HepG2 (cell line): ENCODE measurements around the gene CDK5RAP2. TPM values are rescaled to one million over a fixed set of nuclear protein-coding genes. Genes with fewer than 3 reads are reported as not detected.

Source experiments
- BCL6 ChIP-seq: IDR thresholded peaks from 2 replicates; pipeline ENCODE4 v1.6.1; 2016; ENCODE audit warnings: missing genetic modification reagents, missing compliant biosample characterization
- CAMTA2 ChIP-seq: sonication (generic); formaldehyde crosslinking; IDR thresholded peaks from 2 replicates; pipeline ENCODE4 v1.4.0; 2020; ENCODE audit warnings: mild to moderate bottlenecking, missing genetic modification reagents, borderline replicate concordance
- ETV5 ChIP-seq: IDR thresholded peaks from 2 replicates; pipeline ENCODE4 v1.6.1; 2018; ENCODE audit warnings: missing biosample characterization, missing genetic modification reagents, inconsistent platforms, borderline replicate concordance
- FOSL1 ChIP-seq: sonication (generic); formaldehyde crosslinking; IDR thresholded peaks from 2 replicates; pipeline ENCODE4 v1.9.0; 2021; ENCODE audit warnings: missing genetic modification reagents, borderline replicate concordance
- GATAD2A ChIP-seq: IDR thresholded peaks from 2 replicates; pipeline ENCODE4 v1.6.1; 2016
- KDM5A ChIP-seq: fragments of 200-600 bp; sonication (generic); IDR thresholded peaks from 2 replicates; pipeline ENCODE4 v1.7.0; 2018; ENCODE audit warnings: antibody characterized with exemption, mild to moderate bottlenecking, low read length, borderline replicate concordance
- PCBP1 ChIP-seq: fragments of 200-400 bp; formaldehyde crosslinking; IDR thresholded peaks from 2 replicates; pipeline ENCODE4 v1.6.1; 2017; ENCODE audit warnings: mild to moderate bottlenecking, low read depth, low read length, borderline replicate concordance
- RBFOX2 ChIP-seq: fragments of 200-400 bp; formaldehyde crosslinking; IDR thresholded peaks from 2 replicates; pipeline ENCODE4 v1.6.1; 2017; ENCODE audit warnings: low read depth, mild to moderate bottlenecking, low read length
- RORA ChIP-seq: sonication (generic); formaldehyde crosslinking; IDR thresholded peaks from 2 replicates; pipeline ENCODE4 v1.5.0; 2020; ENCODE audit warnings: mild to moderate bottlenecking, missing genetic modification reagents, moderate library complexity
- ZNF101 ChIP-seq: sonication (generic); formaldehyde crosslinking; IDR thresholded peaks from 2 replicates; pipeline ENCODE4 v1.4.0; 2020; ENCODE audit warnings: mild to moderate bottlenecking, low read depth, missing genetic modification reagents, borderline replicate concordance
- ZNF615 ChIP-seq: sonication (generic); formaldehyde crosslinking; IDR thresholded peaks from 2 replicates; pipeline ENCODE4 v1.5.0; 2020; ENCODE audit warnings: mild to moderate bottlenecking, missing genetic modification reagents, borderline replicate concordance
- ZNF672 ChIP-seq: sonication (generic); formaldehyde crosslinking; IDR thresholded peaks from 2 replicates; pipeline ENCODE4 v1.8.1; 2022; ENCODE audit warnings: missing genetic modification reagents
- ZNF850 ChIP-seq: sonication (generic); formaldehyde crosslinking; conservative IDR thresholded peaks from 2 replicates; pipeline ENCODE4 v1.9.0; 2021; ENCODE audit warnings: mild to moderate bottlenecking, missing genetic modification reagents
- polyA plus RNA-seq, 8 experiments: library from polyadenylated mRNA; depleted of rRNA in 3 of 8; stranded (reverse) in 7 of 8; unstranded in 1 of 8; fragments of >200 nt; fragmentation: Illumina TruSeq in 4 of 8; extraction: Trizol in 4 of 8; gene quantifications; 2 replicates each; pipeline versions ENCODE4 v1.2.1 to v1.2.3, GENCODE V29; 2011 to 2016; ENCODE audit warnings: low read depth in 4 of 8, missing spikeins in 1 of 8, mixed read lengths in 1 of 8; ENCODE audit not compliant: insufficient read depth in 1 of 8
- total RNA-seq, 5 experiments: library from RNA; depleted of rRNA; stranded (reverse); fragments of >200 nt; fragmentation: Illumina TruSeq; extraction: Trizol; gene quantifications; 2 replicates each; pipeline ENCODE4 v1.2.3, GENCODE V29; 2016; ENCODE audit warnings: low read depth in 1 of 5
- TF ChIP-seq, protein P1 (sequence below): sonication (generic); formaldehyde crosslinking; IDR thresholded peaks from 2 replicates; pipeline ENCODE4 v1.4.0; 2020; ENCODE audit warnings: missing genetic modification reagents, borderline replicate concordance
- TF ChIP-seq, protein P2 (sequence below): IDR thresholded peaks from 2 replicates; pipeline ENCODE4 v1.6.1; 2016; ENCODE audit warnings: mild to moderate bottlenecking
- TF ChIP-seq, protein P3 (sequence below): sonication (generic); formaldehyde crosslinking; IDR thresholded peaks from 2 replicates; pipeline ENCODE4 v1.5.0; 2020; ENCODE audit warnings: mild to moderate bottlenecking, missing genetic modification reagents, moderate library complexity
- TF ChIP-seq, protein P4 (sequence below): sonication (generic); formaldehyde crosslinking; IDR thresholded peaks from 2 replicates; pipeline ENCODE4 v1.8.1; 2022; ENCODE audit warnings: low read depth, mild to moderate bottlenecking, missing genetic modification reagents
- TF ChIP-seq, protein P5 (sequence below): IDR thresholded peaks from 2 replicates; pipeline ENCODE4 v1.6.1; 2018; ENCODE audit warnings: missing genetic modification reagents, mild to moderate bottlenecking, missing compliant biosample characterization

Gene CDK5RAP2
- total and polyA plus RNA-seq, 2 of the 13 experiments (the other 11 are each of a cell fraction or from before 2014, with no cell fraction given) = 31.8 to 42.2 TPM

DNA sequence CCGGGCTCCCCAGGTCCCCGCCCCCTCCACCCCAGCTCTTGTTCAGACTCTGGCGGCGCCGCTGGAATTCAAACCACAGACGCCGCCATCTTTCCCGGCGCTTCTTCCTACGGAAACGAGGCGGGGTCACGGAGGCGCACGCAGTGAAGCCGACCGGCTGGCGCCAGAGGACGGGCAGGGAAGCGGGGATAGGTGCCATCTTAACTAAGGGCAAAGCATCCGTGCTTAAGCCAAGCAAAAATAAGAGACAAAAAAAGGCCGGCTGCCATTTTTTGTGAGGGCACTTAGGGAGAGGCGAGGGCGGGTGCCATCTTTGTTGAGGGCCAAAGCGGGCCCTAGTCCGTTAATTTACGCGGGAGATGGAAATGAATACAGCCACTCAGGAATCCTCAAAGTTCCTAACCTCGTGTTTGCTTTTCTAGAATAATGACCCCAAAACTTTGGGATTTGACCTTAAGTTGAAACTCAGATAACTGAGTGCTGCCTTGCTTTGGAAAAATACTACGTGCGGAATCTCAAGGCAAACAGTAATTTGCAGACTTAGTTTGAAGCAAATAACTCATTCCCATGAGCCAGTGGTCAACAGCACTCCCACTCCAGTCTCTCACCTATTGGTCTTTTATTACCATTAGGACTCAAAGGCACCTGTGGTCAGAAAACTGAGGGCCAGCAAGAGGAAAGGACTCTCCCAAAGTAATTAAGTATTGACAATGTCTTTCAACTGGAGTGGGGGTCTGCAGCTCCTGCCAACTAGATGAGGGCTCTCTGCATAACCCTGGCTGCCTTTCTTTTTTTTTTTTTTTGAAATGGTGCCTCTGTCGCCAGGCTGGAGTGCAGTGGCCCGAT, at the start of gene CDK5RAP2 (continued):
- TF ChIP-seq, protein P1, sequence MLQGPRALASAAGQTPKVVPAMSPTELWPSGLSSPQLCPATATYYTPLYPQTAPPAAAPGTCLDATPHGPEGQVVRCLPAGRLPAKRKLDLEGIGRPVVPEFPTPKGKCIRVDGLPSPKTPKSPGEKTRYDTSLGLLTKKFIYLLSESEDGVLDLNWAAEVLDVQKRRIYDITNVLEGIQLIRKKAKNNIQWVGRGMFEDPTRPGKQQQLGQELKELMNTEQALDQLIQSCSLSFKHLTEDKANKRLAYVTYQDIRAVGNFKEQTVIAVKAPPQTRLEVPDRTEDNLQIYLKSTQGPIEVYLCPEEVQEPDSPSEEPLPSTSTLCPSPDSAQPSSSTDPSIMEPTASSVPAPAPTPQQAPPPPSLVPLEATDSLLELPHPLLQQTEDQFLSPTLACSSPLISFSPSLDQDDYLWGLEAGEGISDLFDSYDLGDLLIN (CRISPR knock-in tag) = no peak; the same call in 1 of the 2 replicates
- TF ChIP-seq CAMTA2 (CRISPR knock-in tag) (no peak), ETV5 (CRISPR knock-in tag) (peak; percentile 52; the same call in 1 of the 2 replicates), GATAD2A (peak; percentile 35; the same call in 1 of the 2 replicates), RBFOX2 (peak; percentile 67), ZNF101 (CRISPR knock-in tag) (no peak), ZNF850 (no peak), RORA (CRISPR knock-in tag) (no peak), KDM5A (peak; percentile 6; the same call in 1 of the 2 replicates), ZNF672 (no peak), PCBP1 (0 out of 2 replicates have a peak, but pooled peaks have one; percentile 62), FOSL1 (CRISPR knock-in tag) (no peak), BCL6 (CRISPR knock-in tag) (0 out of 2 replicates have a peak, but pooled peaks have one; percentile 36), ZNF615 (CRISPR knock-in tag) (0 out of 2 replicates have a peak, but pooled peaks have one; percentile 52)
- TF ChIP-seq, protein P2, sequence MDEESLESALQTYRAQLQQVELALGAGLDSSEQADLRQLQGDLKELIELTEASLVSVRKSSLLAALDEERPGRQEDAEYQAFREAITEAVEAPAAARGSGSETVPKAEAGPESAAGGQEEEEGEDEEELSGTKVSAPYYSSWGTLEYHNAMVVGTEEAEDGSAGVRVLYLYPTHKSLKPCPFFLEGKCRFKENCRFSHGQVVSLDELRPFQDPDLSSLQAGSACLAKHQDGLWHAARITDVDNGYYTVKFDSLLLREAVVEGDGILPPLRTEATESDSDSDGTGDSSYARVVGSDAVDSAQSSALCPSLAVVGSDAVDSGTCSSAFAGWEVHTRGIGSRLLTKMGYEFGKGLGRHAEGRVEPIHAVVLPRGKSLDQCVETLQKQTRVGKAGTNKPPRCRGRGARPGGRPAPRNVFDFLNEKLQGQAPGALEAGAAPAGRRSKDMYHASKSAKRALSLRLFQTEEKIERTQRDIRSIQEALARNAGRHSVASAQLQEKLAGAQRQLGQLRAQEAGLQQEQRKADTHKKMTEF (CRISPR knock-in tag) = peak; percentile 93
- TF ChIP-seq, protein P3, sequence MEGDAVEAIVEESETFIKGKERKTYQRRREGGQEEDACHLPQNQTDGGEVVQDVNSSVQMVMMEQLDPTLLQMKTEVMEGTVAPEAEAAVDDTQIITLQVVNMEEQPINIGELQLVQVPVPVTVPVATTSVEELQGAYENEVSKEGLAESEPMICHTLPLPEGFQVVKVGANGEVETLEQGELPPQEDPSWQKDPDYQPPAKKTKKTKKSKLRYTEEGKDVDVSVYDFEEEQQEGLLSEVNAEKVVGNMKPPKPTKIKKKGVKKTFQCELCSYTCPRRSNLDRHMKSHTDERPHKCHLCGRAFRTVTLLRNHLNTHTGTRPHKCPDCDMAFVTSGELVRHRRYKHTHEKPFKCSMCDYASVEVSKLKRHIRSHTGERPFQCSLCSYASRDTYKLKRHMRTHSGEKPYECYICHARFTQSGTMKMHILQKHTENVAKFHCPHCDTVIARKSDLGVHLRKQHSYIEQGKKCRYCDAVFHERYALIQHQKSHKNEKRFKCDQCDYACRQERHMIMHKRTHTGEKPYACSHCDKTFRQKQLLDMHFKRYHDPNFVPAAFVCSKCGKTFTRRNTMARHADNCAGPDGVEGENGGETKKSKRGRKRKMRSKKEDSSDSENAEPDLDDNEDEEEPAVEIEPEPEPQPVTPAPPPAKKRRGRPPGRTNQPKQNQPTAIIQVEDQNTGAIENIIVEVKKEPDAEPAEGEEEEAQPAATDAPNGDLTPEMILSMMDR (CRISPR knock-in tag) = no peak
- TF ChIP-seq, protein P4, sequence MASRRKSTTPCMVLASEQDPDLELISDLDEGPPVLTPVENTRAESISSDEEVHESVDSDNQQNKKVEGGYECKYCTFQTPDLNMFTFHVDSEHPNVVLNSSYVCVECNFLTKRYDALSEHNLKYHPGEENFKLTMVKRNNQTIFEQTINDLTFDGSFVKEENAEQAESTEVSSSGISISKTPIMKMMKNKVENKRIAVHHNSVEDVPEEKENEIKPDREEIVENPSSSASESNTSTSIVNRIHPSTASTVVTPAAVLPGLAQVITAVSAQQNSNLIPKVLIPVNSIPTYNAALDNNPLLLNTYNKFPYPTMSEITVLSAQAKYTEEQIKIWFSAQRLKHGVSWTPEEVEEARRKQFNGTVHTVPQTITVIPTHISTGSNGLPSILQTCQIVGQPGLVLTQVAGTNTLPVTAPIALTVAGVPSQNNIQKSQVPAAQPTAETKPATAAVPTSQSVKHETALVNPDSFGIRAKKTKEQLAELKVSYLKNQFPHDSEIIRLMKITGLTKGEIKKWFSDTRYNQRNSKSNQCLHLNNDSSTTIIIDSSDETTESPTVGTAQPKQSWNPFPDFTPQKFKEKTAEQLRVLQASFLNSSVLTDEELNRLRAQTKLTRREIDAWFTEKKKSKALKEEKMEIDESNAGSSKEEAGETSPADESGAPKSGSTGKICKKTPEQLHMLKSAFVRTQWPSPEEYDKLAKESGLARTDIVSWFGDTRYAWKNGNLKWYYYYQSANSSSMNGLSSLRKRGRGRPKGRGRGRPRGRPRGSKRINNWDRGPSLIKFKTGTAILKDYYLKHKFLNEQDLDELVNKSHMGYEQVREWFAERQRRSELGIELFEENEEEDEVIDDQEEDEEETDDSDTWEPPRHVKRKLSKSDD (CRISPR knock-in tag) = peak; percentile 92; the same call in 1 of the 2 replicates
- TF ChIP-seq, protein P5, sequence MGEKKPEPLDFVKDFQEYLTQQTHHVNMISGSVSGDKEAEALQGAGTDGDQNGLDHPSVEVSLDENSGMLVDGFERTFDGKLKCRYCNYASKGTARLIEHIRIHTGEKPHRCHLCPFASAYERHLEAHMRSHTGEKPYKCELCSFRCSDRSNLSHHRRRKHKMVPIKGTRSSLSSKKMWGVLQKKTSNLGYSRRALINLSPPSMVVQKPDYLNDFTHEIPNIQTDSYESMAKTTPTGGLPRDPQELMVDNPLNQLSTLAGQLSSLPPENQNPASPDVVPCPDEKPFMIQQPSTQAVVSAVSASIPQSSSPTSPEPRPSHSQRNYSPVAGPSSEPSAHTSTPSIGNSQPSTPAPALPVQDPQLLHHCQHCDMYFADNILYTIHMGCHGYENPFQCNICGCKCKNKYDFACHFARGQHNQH (CRISPR knock-in tag) = peak; percentile 83
